ENCODE measurements around the gene CEBPB.
"Not testable (repeated sequence)": the region's sequence is repeated elsewhere in the genome, so short reads cannot be mapped to it uniquely, and the experiment has no call there.

The CEBPB gene

DNA sequence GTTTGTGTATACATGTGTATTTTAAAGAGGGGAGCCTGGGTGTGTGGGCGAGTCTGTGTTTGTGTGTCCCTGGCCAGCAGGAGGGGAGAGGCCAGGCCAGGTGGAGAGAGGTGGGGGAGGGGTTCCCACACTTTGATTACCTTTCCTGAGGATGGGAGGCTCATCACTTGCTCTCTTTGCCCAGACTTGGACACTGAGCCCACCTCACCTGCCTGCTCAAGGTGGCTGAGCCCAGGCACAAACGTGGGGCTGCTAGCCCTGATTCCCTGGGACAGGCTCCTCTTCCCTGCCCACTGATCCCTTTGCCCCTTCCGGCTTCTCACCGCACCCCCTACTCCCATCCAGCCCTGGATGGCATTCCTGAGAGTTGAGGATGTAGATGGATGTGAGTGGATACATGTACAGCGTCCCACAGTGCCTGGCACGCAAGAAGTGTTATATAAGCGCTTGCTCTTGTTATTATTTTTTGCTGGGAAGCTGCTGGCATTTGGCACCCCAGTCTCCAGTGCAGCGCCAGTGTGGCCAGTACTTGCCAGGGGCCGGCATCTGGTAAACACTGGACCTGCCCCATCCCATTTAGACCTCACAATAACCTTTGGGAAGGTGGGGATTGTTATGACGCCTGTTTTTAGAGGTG, 2.7 kb downstream of the CEBPB start:
- DNase-seq (ENCODE audit: low read depth, low spot score), result no peak

DNA sequence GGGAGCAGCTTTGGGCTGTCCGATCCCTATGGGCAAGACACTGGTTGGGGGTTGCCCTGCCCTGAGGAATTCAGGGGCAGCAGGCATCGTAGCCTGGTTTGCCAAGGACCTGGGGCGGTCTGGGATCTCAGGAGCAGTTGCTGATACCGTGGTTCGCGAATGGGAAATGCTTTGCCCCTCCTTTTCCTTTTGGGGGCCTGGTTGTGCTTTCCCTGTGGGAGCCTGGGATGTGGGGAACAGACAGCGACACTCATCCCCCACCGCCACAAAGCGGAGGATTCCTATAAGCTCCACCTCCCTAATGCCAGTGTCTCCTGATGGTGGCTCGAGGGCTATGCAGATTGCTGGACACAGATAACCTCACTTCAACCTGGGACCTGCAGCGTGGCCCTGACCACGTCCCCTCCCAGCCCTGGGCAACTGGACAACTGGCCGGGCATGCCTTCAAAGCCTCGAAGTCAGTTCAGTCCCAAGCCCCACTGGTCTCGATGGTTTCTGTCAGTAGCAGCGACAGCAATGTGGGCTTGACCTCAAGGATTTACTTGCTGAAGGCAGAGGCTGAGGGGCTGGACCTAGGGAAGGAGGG, 3.3 kb downstream of the CEBPB start:
- DNase-seq (ENCODE audit: low read depth, low spot score), result no peak

DNA sequence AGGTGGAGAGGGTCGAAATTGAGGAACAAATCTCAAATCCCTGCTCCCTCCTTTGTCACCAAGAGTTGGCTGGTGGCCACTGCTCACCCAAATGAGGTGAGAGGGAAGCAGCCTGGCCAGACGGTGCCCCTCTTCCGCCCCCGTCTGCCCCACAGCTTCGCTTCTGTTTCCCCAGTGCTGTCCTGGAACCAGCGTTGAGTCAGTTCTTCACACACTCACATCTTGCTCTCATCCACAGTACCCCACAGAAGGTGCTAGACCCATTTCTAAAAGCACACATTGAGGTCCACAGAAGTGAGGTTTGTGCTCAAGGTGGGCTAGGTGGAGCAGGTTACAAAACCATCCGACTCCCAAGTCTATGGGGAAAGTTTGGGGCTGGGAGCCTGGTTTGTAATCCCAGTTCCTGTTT, 3.8 kb downstream of the CEBPB start:
- DNase-seq (ENCODE audit: low read depth, low spot score), result no peak

DNA sequence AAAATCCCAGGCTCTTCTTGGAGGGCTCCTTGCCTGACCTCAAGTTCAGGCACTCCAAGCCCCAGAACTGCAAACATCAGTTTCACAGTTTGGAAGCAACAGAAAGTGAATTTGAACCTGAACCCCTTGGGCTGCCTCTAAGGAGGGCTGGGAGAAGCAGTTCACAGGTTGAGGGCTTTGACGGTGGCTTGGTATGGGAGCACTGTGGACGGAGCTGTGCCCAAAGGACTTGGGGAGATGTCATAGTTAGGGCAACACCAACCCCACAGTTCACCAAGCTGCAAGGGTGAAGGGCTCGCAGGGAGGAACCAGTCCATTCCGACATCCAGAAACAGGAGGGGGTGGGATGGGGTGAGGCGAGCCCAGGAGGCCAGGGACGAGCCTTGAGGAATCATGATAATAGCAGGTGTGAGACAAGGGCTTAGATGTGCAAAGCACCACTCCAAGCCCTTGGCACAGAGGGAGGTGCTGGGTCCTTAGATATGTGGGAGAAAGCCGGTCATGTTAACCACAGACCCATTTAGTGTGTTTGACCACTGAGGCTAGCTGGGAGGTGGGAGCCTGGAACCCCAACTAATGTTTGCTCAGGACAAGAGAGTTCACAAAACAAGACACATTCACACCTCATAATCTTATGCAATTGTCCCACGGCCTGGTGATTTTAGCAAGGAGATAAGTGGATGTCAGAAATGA, 4.3 kb downstream of the CEBPB start:
- DNase-seq (ENCODE audit: low read depth, low spot score), result no peak

DNA sequence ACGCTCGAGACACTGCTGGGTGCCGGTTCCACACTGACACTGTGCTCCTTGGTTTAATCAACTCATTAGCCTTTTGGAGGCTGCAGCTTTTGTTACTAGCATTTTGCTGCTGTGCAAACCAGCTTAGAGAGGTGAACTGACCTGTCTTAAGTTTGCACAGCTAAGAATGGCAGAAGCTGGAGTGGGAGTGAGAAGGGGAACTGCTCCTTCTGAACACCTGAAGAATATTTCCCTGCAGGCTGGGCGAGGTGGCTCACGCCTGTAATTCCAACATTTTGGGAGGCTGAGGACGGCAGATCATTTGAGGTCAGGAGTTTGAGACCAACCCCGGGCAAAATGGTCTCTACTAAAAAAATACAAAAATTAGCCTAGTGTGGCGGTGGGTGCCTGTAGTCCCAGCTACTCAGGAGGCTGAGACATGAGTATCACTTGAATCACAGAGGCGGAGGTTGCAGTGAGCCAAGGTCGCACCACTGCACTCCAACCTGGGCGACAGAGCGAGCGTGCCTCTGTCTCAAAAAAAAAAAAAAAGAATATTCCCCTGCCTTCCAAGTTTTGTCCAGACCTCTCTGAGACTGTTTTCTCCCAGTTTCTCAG, 5.0 kb downstream of the CEBPB start:
- DNase-seq (ENCODE audit: low read depth, low spot score), result no peak

DNA sequence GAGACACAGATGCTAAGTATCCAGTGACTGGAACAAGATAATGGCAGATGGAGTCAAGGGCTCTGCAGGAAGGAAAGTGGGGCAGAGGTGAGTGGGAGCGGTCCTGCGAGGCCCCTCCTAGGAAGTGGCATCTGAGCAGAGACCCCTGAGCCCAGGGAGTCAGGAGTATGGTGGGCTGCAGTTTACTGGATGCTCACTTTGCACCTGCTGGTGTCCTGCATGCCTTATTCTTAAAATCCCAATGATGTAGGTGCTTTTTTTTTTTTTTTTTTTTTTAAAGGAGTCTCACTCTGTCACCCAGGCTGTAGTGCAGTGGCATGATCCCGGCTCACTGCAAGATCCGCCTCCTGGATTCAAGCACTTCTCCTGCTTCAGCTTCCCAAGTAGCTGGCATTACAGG, 5.6 kb downstream of the CEBPB start:
- no peak for DNase-seq (ENCODE audit: low read depth, low spot score)

DNA sequence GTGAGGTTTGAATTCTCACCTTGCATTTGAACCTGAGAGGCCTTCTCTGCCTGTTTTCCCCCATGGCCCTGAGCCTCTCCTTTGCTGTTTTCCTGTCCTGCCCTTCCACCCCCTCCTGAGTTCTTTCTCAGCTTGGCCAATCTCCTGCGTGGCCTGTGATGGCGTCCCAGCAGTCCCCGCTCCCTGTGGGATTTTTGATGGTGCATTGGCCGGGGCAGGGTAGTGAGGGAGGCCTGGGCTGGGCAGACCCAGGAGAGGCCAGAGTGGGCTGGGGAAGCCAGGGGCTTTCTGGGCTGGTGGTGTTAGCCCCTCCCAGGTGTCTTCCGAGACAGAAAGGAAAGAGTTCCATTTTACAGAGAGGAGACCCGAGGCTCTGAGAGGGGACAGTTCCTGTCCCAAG, 6.3 kb downstream of the CEBPB start:
- DNase-seq (ENCODE audit: low read depth, low spot score), result no peak

DNA sequence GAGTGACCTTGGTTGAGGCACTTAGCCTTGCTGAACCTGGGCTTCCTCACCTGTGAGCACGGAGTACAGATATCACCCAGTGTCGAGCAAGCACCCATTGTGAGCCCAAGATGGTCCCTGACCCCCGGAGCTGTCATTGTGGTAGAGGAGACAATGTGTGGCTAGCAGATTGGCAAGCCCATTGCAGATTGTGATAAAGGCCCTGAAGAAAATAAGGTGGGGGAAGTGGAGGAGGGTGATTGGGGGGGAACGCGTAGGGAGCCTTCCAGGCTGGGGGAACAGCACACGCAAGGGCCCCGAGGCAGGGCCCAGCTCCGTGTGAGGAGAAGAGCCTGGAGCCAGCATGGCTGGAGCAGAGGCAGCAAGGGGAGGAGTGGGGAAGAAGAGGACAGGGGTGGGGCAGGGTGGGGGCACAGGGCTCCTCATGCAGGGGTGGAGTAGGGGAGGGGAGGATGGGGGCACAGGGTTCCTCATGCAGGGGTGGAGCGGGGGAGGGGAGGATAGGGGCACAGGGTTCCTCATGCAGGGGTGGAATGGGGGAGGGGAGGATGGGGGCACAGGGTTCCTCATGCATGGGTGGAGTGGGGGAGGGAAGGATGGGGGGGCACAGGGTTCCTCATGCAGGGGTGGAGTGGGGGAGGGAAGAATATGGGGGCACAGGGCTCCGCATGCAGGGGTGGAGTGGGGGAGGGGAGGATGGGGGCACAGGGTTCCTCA, 7.0 kb downstream of the CEBPB start:
- no peak for DNase-seq (ENCODE audit: low read depth, low spot score)

DNA sequence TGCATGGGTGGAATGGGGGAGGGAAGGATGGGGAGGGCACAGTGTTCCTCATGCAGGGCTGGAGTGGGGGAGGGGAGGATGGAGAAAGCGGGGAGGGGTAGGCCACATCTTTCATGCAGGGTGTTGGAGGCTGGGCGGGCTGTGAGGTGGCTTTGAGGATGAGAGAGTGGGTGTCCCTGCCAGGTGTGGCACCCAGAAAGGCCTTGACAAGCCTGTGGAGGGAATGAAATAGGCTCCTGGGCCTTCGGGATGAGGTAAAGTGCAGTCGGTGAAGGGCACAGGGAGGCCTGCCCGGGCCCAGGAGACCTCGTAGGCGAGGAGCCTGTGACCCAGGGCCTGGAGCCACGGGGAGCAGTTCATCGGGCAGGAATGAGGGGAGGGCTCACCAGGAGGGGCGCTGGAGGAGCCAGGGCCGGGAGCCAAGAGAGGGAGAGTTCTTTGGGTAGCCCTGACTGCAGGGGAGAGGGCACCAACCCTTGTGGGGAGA, 7.6 kb downstream of the CEBPB start:
- no peak for DNase-seq (ENCODE audit: low read depth, low spot score)

DNA sequence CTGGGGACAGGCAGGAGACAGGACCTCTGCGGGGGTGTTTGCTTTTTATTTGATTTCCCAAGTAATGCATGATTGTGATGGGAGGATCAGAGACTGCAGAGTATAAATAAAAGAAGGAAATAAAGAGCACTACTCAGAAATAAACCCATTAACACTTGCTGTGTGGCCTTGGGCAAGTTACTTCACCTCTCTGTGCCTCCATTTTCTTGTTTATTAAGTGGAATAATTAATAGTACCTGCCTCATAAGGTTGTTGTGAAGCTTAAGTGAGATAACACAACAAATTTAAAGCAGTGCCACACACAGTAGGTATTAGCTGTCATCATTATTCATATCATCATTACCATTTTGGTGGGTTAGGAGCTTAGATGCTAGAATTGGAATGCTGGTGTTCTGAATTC, 8.1 kb downstream of the CEBPB start:
- no peak for DNase-seq (ENCODE audit: low read depth, low spot score)

DNA sequence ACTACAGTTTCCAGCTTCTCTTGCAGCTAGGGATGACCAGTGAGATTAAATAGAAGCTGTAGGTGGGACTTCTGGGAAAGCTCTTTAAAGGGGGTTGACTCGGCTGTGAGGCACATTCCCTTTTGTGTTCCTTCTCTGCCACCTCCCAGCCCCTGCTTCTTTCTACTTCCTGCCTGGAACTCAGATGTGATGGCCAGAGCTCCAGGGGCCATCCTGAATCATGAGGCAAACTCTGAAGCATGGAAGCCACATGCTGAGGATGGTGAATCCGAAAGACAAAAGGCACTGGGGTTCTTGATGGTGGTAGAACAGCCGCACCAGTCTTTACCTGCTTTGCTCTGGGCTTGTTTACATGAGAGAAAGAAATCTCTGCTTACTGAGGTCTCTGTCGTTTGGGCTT, 9.1 kb downstream of the CEBPB start:
- DNase-seq (ENCODE audit: low read depth, low spot score), result no peak

DNA sequence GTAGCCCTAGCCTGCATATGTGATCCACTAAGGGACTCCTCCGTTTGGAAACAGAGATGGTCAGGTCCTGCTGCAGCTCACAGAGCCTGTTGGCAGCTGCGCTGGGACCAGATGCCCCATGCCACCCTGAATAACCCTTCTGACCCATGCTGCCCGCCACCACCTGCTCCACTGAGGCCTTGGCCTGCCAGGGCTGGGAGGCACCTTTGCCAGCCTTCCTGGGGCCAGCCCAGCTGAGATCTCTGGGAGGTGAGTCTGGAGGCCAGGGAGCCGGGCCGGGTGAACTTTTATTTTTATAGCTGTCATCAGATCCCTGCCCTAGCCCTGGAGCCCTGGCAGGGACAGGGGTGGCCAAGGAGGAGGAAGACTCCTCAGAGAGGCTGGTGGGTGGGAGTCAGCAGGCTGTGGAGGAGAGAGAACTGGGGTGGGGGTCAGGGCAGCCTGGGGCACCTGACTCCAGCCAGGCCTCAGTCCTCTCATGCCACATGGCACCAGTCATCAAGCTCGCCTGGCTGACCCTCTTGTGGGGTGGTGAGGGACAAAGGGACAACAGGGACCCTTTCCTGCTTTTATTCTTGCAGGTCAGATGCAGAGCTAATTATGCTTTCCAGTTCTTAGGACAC, 10.0 kb downstream of the CEBPB start:
- no peak for DNase-seq (ENCODE audit: low read depth, low spot score)

DNA sequence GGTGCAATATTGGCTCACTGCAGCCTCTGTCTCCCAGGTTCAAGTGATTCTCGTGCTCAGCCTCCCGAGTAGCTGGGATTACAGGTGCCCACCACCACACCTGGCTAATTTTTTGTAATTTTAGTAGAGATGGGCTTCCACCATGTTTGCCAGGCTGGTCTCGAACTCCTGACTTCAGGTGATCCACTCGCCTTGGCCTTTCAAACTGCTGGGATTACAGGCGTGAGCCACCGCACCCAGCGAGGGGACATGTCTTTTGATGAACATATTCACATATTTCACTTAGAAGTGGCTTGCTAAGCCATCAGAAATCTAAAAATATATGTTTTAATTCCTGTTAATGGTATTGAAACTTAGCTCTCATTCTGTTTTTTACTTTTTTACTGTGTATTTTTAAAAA, 11.1 kb downstream of the CEBPB start:
- not testable (repeated sequence) for DNase-seq (ENCODE audit: low read depth, low spot score)

DNA sequence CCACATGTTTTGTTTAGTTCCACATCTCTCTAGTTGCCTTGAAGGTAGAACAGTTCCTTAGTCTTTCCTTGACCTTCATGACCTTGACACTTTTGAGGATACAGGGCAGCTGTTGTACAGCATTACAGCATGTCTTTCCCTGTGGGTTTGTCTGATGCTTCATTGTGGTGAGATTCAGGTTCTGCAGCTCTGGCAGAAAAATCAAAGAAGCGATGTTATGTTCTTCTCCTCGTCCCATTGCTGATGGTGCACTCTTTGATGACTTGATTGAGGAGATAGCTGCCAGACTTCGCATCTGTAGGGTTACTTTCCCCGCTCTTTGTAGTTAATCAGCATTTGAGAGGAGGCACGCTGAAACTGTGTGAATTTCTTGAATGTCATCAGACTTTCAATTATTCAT, 12.0 kb downstream of the CEBPB start:
- DNase-seq (ENCODE audit: low read depth, low spot score), result no peak

DNA sequence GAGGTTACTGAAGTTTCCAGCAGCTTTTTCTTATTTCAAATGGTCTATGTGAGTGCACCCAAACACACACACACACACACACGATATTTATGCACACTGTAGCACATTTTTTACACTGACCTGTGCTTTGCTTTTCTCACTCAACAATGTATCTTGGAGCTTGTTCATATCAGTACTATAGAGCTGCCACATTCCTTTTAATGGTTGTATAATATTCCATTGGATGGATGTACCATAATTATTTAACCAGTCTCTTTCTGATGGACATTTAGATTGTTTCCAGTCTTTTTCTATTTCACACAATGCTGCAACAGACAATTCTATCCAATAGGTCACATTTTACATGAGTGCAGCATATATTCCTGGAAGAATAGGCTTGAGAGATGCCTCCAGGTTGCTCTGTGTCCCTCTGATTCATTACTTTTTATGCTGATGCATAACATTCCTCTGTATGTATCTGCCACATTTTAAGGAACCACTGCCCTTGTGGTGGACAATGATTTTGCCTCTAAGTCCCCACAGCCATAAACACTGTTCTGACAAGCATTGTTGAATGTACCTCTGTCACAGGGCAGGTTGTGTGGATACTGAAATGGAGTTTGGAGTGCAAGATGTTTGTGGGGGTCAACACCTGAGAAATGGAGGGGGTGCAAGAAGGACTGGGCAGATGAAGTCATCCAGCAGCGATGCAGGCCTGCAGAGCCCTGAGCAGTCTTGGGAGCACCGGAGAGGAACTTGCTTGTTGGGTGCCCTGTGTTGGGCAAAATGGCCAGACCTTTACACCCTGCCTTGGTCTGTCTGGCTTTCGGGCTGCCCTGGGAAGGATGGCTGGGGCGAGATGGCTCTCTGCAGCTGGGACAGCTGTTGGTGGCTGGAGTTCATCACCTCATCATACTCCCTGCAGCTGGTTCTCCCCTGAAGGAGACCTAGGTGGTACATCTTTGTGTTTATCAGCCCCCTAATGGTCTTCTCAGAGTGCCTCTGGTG, 13.6 kb downstream of the CEBPB start:
- no peak for DNase-seq (ENCODE audit: low read depth, low spot score)

DNA sequence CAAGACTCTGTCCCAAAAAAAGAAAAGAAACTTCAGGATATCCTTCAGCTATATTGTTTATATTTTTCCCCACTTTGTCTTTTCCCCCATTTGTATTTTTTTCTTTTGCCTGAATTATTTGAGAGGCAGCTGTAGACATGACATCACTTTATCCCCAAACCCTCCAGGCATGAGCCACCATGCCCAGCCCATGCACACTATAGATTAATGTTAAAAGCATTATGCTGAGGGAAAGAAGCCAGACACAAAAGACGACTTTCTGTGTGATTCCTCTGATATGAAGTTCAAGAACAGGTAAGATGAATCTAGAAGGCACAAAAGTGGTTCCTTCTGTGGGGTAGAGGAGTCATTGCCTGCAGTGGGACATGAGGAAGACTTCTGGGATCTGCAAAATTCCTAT, 16.4 kb downstream of the CEBPB start:
- no peak for DNase-seq (ENCODE audit: low read depth, low spot score)

DNA sequence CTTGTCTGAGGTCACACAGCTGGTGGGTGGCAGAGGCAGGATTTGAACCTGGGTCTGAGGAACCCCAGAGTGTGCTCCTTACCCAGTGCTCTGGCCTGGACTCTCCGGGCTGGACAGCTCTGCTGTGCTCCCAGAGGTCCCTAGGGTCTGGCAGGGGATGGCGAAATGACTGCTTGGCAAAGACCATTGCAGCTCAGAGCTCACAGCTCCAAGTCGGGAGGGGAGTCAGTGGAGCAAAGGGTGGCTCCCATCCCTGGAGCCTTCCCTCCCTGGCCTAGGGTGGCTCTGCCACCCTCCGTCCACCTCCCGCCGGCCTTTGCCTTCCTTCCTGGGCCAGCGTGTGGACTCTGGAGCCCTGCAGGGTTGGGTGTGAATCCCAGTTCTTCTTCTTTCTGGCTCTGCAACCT, 17.5 kb downstream of the CEBPB start:
- no peak for DNase-seq (ENCODE audit: low read depth, low spot score)

DNA sequence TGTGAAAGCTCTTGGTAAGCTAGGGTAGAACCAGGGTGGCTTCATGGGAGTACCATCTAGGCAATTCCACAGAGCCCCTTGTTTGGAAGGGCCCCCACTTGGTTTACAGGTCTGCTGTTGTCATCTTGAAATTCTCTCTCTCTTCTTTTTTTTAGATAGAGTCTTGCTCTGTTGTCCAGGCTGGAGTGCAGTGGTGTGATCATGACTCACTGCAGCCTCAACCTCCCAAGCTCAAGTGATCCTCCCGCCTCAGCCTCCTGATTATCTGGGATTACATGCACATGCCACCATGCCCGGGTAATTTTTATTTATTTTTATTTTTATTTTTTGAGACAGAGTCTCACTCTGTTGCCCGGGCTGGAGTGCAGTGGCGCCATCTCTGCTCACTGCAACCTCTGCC, 18.2 kb downstream of the CEBPB start:
- DNase-seq (ENCODE audit: low read depth, low spot score), result not testable (repeated sequence)

DNA sequence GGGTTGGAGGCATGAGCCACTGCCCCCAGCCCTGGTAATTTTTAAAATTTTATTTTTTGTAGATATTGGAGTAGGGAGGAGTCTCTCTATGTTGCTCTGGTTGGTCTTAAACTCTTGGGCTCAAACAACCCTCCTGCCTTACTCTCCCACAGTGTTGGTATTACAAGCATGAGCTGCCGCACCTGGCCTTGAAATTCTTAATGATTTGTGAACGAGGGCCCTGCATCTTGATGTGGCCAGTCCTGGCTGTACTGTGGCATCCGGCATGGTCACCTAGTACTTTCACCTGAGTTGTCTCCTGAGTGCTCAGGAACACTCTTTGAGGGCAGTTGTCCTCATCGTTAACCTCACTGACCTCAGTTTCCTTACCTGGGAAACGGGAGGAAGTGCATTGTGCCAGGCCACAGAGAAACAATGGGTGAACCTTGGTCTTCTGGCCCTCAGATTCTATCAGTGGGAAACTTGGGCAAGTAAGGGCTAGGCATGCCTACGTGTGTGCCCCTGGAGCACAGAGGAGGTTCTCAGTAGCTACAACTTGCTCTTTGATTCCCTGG, 19.5 kb downstream of the CEBPB start:
- no peak for DNase-seq (ENCODE audit: low read depth, low spot score)

DNA sequence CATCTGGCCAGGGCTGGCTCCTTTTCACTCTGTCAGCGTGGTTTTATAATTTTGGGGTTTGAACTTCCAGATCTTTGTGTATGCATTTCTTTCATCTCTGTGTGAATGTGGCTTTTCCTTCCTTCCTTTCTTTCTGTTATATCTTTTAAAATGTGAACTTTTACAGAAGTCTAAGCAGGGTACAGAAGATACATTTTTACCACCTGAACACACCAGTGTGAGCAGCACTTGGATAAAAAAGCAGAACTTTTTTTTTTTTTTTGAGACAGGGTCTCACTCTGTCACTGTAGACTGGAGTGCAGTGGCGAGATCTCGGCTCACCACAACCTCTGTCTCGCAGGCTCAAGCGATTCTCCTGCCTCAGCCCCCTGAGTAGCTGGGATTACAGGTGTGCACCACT, 20.5 kb downstream of the CEBPB start:
- DNase-seq (ENCODE audit: low read depth, low spot score), result no peak

Measured in activated CD4-positive, CD25-positive, alpha-beta regulatory T cell treated with anti-CD3 and anti-CD28 coated beads, Interleukin-2, amount 50 U/mL, for 16 hours (primary cell).